Prostate gland (tissue), 2 donors: ENCODE measurements around the gene TMCC1. TPM values are rescaled to one million over a fixed set of nuclear protein-coding genes. Genes with fewer than 3 reads are reported as not detected.

Experiments
- DNase-seq: peaks from one replicate; pipeline ENCODE4 v3.0.0-alpha.2; 2019; ENCODE audit warnings: low spot score
- H3K27ac ChIP-seq, 2 donors: fragments of 200-600 bp; sonication (generic); 2 replicates each; pipeline ENCODE4 v1.5.1; 2017 to 2019
- H3K27me3 ChIP-seq: fragments of 200-600 bp; sonication (generic); replicated peaks from 2 replicates; pipeline ENCODE4 v1.5.1; 2019; ENCODE audit not compliant: insufficient read depth
- H3K36me3 ChIP-seq, 2 donors: fragments of 200-600 bp; sonication (generic); 1 replicate in 1 of 2; 2 replicates in 1 of 2; pipeline versions ENCODE4 v1.5.1 to v1.8.1; 2017 to 2019
- H3K4me1 ChIP-seq: fragments of 200-600 bp; sonication (generic); replicated peaks from 2 replicates; pipeline ENCODE4 v1.5.1; 2019
- H3K4me3 ChIP-seq, 2 donors: fragments of 200-600 bp; sonication (generic); 2 replicates each; pipeline ENCODE4 v1.5.1; 2017 to 2019
- H3K9me3 ChIP-seq: fragments of 200-600 bp; sonication (generic); 2 replicates; pipeline ENCODE4 v1.5.1; 2017
- POLR2A ChIP-seq: fragments of 450-650 bp; IDR thresholded peaks from one replicate; pipeline ENCODE4 v1.6.1; 2016; ENCODE audit warnings: antibody characterized with exemption, mild to moderate bottlenecking
- POLR2AphosphoS5 ChIP-seq: sonication (generic); formaldehyde crosslinking; IDR thresholded peaks from one replicate; pipeline ENCODE4 v1.6.1; 2017; ENCODE audit warnings: antibody characterized with exemption
- WGBS: methylation state at CpG from one replicate; pipeline ENCODE4 v1.1.5; 2018; 5-methylcytosine and 5-hydroxymethylcytosine counted together
- intact Hi-C: fragments of 100-400 bp; cut with DNase I; formaldehyde crosslinking; loops from one replicate; pipeline ENCODE4 v1.14.2; 2022
- total RNA-seq, 2 donors: library from RNA; depleted of rRNA; stranded (reverse); fragments of >200 nt; gene quantifications; one replicate each; pipeline ENCODE4 v1.1.0, GENCODE V29; 2016
- TF ChIP-seq, protein P1 (sequence below), 4 experiments: fragments of 200-600 bp in 2 of 4; fragments of 450-650 bp in 2 of 4; sonication (generic) in 2 of 4; IDR thresholded peaks; 1 replicate in 3 of 4; 2 replicates in 1 of 4; pipeline ENCODE4 v1.5.1; 2016 to 2019; ENCODE audit warnings: antibody characterized with exemption in 4 of 4, mild to moderate bottlenecking in 2 of 4, moderate library complexity in 2 of 4

Gene TMCC1
- total RNA-seq, 2 donors from 2014 or later: 27.6 to 43.9 TPM

DNA sequence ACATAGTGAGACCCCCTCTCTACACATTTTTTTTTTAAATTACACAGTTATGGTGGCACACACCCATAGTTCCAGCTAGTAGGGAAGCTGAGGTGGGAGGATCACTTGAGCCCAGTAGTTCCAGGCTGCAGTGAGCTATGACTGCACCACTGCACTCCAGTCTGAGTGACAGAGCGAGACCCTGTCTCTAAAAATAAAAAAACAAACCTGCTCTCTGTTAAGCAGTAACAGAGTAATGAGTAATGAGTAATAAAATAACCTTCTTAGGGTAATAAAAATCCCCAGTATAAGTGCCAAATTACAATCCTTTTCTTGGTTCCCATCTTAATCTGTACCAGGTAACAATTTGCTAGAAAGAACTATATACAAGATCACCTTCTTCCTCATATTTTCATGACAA lies 221.1 kb downstream of the TMCC1 start:
- no peaks in the 10 kb centered on the region for H3K36me3 ChIP-seq
- no peak for DNase-seq
- H3K27ac ChIP-seq: no peak overlapping the region
- H3K4me1 ChIP-seq: no peaks in the 10 kb centered on the region
- H3K9me3 ChIP-seq: no peaks in the 10 kb centered on the region
- no peaks in the 10 kb centered on the region for H3K27me3 ChIP-seq
- intact Hi-C loops: no loop called here
- TF ChIP-seq POLR2A: no peak
- no peak for TF ChIP-seq POLR2AphosphoS5
- TF ChIP-seq, protein P1, sequence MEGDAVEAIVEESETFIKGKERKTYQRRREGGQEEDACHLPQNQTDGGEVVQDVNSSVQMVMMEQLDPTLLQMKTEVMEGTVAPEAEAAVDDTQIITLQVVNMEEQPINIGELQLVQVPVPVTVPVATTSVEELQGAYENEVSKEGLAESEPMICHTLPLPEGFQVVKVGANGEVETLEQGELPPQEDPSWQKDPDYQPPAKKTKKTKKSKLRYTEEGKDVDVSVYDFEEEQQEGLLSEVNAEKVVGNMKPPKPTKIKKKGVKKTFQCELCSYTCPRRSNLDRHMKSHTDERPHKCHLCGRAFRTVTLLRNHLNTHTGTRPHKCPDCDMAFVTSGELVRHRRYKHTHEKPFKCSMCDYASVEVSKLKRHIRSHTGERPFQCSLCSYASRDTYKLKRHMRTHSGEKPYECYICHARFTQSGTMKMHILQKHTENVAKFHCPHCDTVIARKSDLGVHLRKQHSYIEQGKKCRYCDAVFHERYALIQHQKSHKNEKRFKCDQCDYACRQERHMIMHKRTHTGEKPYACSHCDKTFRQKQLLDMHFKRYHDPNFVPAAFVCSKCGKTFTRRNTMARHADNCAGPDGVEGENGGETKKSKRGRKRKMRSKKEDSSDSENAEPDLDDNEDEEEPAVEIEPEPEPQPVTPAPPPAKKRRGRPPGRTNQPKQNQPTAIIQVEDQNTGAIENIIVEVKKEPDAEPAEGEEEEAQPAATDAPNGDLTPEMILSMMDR (IDR thresholded peaks at IDR 0.05): no peak
- no peak overlapping the region for H3K4me3 ChIP-seq
- 93% methylated on average over 1 of the region's 1 CpG for WGBS

GRCh38 chr3:129665024-129665768 lies 228.3 kb downstream of the TMCC1 start:
- peak overlapping the region in 1 of 2 donors; percentile 5 for H3K27ac ChIP-seq

GRCh38 chr3:129663930-129664646 lies 229.4 kb downstream of the TMCC1 start:
- TF ChIP-seq POLR2AphosphoS5 (no peak), POLR2A (no peak)
- TF ChIP-seq, protein P1 (IDR thresholded peaks at IDR 0.05): no peak

More at GRCh38 chr3:129665024-129665768, 228.3 kb downstream of the TMCC1 start:
- Histone ChIP-seq H3K36me3 (no peaks in the 10 kb centered on the region), H3K9me3 (no peaks in the 10 kb centered on the region), H3K4me3 (no peak overlapping the region), H3K27me3 (no peaks in the 10 kb centered on the region), H3K4me1 (peaks cover 4% of the 10 kb centered on the region)
- WGBS: 96% methylated on average over 3 of the region's 3 CpGs
- intact Hi-C loops: no loop called here
- no peak for DNase-seq
- no peak for TF ChIP-seq POLR2AphosphoS5
- no peak for TF ChIP-seq POLR2A
- TF ChIP-seq, protein P1 (IDR thresholded peaks at IDR 0.05): no peak

GRCh38 chr3:129663045-129663446 lies 230.5 kb downstream of the TMCC1 start:
- no peaks in the 10 kb centered on the region for H3K27me3 ChIP-seq
- peak overlapping the region in 1 of 2 donors; percentile 17 for H3K27ac ChIP-seq
- H3K4me1 ChIP-seq: peaks cover 4% of the 10 kb centered on the region
- WGBS: 35% methylated on average over 1 of the region's 1 CpG
- H3K4me3 ChIP-seq: no peak overlapping the region
- intact Hi-C loops: no loop called here
- TF ChIP-seq, protein P1 (IDR thresholded peaks at IDR 0.05): no peak
- TF ChIP-seq POLR2AphosphoS5 (peak; percentile 37), POLR2A (no peak)
- H3K9me3 ChIP-seq: no peaks in the 10 kb centered on the region
- H3K36me3 ChIP-seq: no peaks in the 10 kb centered on the region
- peak; percentile 44 for DNase-seq

More at GRCh38 chr3:129663930-129664646, 229.4 kb downstream of the TMCC1 start:
- Histone ChIP-seq H3K27ac (peak overlapping the region in 1 of 2 donors; percentile 5), H3K9me3 (no peaks in the 10 kb centered on the region), H3K27me3 (no peaks in the 10 kb centered on the region), H3K4me3 (no peak overlapping the region), H3K36me3 (no peaks in the 10 kb centered on the region), H3K4me1 (peaks cover 4% of the 10 kb centered on the region)
- intact Hi-C loops: no loop called here
- DNase-seq: no peak
- WGBS: 62% methylated on average over 6 of the region's 6 CpGs
